ENCODE data around the gene NBR1.
"Not testable (repeated sequence)": the region's sequence is repeated elsewhere in the genome, so short reads cannot be mapped to it uniquely, and the experiment has no call there.

Gene NBR1, protein sequence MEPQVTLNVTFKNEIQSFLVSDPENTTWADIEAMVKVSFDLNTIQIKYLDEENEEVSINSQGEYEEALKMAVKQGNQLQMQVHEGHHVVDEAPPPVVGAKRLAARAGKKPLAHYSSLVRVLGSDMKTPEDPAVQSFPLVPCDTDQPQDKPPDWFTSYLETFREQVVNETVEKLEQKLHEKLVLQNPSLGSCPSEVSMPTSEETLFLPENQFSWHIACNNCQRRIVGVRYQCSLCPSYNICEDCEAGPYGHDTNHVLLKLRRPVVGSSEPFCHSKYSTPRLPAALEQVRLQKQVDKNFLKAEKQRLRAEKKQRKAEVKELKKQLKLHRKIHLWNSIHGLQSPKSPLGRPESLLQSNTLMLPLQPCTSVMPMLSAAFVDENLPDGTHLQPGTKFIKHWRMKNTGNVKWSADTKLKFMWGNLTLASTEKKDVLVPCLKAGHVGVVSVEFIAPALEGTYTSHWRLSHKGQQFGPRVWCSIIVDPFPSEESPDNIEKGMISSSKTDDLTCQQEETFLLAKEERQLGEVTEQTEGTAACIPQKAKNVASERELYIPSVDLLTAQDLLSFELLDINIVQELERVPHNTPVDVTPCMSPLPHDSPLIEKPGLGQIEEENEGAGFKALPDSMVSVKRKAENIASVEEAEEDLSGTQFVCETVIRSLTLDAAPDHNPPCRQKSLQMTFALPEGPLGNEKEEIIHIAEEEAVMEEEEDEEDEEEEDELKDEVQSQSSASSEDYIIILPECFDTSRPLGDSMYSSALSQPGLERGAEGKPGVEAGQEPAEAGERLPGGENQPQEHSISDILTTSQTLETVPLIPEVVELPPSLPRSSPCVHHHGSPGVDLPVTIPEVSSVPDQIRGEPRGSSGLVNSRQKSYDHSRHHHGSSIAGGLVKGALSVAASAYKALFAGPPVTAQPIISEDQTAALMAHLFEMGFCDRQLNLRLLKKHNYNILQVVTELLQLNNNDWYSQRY

DNA sequence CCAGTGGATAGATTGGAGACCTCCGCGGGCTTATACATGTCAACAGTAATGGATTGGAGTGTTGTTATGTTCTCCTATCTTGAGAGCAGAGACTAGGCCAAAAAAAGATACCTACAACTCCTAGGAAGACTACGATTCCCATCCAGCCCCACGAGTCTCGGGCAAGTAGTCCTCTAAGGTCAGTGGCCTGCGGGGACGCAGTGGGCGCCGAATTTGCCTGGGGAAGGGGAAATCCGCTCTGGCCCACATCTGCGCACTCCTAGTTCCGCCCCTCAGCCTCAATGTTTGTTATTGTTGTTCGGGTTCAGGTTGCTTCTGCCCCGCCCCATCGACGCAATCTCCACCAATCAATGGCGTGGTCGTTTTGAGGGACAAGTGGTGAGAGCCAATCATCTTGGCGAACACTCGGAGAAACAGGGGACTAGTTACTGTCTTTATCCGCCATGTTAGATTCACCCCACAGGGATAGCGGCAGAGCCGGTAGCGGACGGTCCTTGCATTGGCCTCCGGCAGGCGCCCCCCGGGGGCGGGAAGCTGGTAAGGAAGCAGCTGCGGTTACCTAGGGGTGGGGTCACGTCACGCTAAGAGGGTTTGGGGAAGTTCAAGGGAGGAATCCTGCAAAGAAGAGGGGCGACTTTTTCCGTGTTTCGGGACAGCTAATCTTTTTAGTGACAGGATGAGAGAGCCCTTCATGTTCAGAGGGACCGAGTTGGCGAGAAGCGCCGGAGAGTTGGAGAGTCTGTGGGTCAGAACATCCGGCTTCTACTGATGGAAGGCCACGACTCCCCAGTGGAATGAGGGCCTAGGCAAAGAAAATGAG lies at the start of gene NBR1:
TSS of gene NBR1 (plus strand) at position 449 of the 820 bp plus-strand sequence. CDS start 4,586 bp downstream, outside the sequence.
- peak; percentile 97 for DNase-seq (ENCODE audit: low spot score)

DNA sequence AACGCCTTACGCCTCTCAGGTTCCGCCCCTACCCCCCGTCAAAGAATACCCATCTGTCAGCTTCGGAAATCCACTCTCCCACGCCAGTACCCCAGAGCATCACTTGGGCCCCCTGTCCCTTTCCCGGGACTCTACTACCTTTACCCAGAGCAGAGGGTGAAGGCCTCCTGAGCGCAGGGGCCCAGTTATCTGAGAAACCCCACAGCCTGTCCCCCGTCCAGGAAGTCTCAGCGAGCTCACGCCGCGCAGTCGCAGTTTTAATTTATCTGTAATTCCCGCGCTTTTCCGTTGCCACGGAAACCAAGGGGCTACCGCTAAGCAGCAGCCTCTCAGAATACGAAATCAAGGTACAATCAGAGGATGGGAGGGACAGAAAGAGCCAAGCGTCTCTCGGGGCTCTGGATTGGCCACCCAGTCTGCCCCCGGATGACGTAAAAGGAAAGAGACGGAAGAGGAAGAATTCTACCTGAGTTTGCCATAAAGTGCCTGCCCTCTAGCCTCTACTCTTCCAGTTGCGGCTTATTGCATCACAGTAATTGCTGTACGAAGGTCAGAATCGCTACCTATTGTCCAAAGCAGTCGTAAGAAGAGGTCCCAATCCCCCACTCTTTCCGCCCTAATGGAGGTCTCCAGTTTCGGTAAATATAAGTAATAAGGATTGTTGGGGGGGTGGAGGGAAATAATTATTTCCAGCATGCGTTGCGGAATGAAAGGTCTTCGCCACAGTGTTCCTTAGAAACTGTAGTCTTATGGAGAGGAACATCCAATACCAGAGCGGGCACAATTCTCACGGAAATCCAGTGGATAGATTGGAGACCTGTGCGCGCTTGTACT lies 45.7 kb upstream of the NBR1 start, which contains the start of gene BRCA1:
TSS of gene BRCA1 (minus strand) at position 232 of the 834 bp plus-strand sequence. CDS start 1,268 bp downstream, outside the sequence.
- DNase-seq (ENCODE audit: low spot score) = peak; percentile 99

DNA sequence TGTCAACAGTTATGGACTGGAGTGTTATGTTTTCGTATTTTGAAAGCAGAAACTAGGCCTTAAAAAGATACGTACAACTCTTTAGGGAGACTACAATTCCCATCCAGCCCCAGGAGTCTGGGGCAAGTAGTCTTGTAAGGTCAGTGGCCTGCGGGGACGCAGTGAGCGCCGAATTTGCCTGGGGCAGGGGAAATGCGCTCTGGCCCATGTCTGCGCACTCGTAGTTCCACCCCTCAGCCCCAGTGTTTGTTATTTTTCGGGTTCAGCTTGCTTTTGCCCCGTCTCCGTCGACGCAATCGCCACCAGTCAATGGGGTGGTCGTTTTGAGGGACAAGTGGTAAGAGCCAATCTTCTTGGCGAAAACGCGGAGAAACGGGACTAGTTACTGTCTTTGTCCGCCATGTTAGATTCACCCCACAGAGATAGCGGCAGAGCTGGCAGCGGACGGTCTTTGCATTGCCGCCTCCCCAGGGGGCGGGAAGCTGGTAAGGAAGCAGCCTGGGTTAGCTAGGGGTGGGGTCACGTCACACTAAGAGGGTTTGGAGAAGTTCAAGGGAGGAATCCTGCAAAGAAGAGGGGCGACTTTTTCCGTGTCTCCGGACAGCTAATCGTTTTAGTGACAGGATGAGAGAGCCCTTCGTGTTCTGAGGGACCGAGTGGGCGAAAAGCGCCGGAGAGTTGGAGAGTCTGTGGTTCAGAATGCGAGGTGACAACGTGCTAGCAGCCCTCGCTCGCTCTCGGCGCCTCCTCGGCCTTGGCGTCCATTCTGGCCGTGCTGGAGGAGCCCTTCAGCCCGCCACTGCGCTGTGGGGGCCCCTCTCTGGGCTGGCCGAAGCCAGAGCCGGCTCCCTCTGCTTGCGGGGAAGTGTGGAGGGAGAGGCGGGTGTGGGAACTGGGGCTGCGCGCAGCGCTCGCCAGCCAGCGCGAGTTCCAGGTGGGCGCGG lies 44.8 kb upstream of the NBR1 start:
- DNase-seq (ENCODE audit: low spot score) = no peak

DNA sequence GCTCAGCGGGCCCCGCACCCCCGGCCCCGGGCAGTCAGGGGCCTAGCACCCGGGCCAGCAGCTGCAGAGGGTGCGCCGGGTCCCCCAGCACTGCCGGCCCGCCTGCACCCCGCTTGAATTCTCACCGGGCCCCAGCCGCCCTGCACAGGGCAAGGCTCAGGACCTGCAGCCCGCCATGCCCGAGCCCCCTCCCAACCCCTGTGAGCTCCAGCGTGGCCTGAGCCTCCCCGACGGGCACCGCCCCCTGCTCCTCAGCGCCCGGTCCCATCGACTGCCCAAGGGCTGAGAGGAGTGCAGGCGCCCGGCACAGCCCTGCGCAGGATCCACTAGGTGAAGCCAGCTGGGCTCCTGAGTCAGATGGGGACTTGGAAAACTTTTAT lies 44.1 kb upstream of the NBR1 start:
- no peak for DNase-seq (ENCODE audit: low spot score)

DNA sequence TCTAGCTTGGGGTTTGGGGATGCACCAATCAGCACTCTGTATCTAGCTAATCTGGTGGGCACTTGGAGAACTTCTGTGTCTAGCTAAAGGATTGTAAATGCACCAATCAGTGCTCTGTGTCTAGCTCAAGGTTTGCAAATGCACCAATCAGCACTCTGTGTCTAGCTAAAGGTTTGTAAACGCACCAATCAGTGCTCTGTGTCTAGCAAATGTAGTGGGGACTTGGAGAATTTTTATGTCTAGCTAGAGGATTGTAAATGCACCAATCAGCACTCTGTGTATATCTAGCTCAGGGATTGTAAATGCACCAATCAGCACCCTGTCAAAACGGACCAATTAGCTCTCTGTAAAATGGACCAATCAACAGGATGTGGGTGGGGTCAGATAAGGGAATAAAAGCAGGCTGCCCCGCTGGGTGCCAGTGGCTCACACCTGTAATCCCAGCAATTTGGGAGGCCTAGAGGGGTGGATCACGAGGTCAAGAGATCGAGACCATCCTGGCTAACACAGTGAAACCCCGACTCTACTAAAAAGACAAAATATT lies 43.6 kb upstream of the NBR1 start:
- DNase-seq (ENCODE audit: low spot score) = not testable (repeated sequence)

DNA sequence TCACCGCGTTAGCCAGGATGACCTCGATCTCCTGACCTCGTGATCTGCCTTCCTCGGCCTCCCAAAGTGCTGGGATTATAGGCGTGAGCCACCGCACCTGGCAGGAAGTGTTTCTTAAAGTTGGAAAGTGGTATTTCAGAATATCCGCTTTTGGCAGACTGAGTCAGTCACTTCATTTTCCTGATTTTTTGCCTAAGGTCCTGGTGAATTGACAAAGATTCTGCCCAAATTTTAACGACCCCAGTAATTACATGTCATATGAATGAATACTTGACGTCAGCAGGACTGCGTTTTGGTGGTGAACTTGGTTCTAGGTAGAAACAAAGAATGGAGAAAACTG lies 41.4 kb upstream of the NBR1 start:
- no peak for DNase-seq (ENCODE audit: low spot score)

DNA sequence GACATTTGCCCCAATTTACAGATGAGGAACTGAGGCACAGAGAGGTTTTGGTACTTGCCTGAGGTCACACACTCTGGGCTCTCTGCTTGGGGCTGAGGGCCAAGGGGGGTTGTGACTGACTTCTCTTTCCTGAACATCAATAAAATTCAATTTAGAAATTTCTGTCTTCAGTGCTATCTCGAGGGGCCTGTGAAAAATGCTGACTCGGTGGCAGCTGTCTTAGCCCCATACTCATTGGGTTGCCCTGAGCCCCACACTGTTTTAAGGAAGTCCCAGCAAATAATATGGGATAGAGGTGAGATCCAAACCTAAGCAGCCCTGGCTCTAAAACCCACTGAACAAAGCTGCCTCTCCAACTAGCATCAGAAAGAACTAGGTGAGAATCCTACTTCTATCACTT lies 38.9 kb upstream of the NBR1 start:
- DNase-seq (ENCODE audit: low spot score) = no peak

DNA sequence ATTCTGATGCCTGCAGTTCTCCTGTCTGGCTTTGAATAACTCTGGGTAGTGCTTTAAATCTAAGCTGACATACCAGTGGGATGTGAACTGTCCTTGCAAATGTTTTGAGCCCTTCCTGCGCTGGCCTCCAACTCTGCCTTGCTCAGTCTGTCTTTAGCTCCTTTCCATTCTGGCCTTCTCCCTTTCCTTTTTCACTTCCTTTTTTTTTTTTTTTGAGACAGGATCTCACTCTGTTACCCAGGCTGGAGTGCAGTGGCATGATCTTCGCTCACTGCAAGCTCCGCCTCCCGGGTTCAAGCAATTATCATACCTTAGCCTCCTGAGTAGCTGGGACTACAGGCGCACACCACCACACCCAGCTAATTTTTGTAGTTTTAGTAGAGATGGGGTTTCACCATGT lies 37.6 kb upstream of the NBR1 start:
- DNase-seq (ENCODE audit: low spot score) = not testable (repeated sequence)

DNA sequence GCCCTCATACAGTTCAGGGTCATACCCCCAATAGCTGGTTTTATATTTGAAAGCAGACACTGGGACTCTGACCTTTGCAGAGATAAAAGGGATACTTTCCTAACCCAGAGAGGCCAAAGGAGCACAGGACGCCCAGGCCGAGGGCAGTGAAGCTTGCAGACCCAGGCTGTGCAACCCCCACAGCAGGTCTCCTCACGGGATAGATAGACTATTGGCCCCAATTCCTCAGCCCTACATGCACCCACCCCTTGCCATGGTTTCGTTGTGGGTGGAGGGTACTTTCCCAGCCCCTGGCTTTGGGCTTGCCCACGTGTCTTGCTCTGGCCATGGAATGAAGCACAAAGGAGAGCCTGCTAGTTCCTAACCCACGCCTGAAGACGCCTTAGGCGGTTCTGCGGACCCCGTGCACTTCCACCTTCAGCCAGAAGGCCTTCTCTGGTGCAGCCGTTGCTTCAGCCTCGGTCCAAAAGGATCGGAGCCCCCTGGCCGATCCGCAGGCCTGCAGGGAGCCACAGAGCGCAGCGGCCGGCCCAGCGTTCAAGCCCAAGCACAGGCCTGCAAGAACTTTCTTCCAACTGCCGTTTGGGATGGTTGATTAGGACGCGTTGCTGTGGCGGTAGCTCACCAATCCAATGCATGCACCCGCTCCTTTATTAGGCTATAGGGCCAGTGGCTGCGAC lies 36.1 kb upstream of the NBR1 start:
- no peak for DNase-seq (ENCODE audit: low spot score)

DNA sequence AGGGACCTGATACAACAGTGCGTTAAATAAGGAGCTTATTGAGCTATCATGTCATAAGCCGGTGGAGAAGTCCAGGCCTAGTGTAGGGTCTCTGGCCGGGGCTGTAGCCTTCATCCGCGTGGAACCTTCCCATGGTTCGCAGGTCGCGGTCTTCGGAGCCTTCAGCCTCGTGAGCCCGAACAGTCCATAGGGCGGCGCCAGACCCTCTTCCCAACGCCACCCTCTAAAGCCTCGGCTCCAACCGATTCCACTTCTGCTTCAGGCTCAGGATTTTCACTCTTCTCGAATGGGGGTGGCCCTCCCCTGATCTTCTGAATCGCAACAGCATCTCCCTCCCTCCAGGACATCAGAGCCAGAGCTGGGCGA lies 35.6 kb upstream of the NBR1 start:
- no peak for DNase-seq (ENCODE audit: low spot score)

DNA sequence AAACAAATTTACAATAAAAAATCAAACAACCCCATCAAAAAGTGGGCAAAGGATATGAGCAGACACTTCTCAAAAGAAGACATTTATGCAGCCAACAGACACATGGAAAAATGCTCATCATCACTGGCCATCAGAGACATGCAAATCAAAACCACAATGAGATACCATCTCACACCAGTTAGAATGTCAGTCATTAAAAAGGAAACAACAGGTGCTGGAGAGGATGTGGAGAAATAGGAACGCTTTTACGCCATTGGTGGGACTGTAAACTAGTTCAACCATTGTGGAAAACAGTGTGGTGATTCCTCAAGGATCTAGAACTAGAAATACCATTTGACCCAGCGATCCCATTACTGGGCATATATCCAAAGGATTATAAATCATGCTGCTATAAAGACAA lies 34.4 kb upstream of the NBR1 start:
- DNase-seq (ENCODE audit: low spot score) = not testable (repeated sequence)

DNA sequence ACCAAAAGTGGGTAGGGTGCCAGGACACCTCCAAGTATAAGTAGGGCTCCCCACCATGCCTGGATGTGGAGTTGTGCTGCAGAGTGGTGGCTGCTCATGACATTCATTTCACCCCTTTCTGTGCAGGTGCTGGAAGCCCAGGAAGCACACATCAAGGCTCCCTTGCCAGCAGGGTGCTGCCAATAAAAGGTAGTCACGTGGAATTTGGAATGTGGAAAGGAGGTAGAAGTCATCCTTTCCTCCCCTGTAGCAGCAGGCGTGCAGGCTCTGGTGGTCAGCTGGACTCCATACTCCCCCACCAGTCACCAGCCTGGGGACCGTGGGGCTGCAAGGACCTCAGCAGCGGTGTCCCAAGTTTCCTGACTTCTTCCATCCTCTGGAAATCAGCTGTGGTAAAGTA lies 32.5 kb upstream of the NBR1 start:
- not testable (repeated sequence) for DNase-seq (ENCODE audit: low spot score)

DNA sequence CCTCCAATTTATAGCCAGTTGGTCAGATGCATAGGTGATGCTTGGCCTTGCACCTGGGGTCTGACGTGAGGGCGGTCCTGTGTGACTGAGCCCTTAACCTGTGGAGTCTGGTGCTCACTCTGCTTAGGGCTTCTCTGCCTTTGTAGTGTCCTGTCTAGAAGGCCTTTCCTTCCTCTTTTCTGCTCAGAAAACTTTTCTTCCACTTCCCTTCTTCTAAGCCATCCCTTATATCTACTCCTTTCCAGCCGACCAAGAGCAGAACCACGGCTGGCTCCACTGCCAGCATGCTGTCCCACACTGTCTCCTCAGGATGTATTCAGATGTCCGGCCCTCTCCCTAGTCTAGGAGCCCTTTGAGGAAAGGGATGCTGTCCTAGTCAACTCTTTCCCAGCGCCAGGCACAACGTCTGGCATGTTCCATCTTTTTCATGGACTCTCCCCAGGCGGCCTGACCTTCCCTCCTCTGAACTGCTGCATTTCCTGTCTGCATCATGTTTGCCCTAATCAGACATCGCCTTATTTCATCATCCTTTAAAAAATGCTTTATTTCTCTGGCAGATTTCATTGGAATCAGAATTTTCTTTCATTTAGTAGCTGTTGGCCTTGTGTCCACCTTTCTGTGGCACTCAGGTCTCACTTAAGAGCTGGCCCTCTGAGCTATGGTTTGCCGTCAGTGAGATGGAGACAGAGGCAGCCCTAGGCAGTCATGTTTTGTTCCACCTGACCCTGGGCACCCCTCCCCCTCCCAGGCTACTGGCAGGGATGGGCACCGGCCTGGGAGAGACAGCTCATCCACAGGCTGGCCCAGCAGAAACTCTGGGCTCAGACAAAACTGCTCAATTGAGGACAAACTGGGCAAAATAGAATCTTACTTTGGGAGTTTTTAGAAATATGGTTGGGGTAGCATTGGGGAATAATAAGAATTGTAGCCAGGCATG lies 30.4 kb upstream of the NBR1 start:
- DNase-seq (ENCODE audit: low spot score) = no peak

DNA sequence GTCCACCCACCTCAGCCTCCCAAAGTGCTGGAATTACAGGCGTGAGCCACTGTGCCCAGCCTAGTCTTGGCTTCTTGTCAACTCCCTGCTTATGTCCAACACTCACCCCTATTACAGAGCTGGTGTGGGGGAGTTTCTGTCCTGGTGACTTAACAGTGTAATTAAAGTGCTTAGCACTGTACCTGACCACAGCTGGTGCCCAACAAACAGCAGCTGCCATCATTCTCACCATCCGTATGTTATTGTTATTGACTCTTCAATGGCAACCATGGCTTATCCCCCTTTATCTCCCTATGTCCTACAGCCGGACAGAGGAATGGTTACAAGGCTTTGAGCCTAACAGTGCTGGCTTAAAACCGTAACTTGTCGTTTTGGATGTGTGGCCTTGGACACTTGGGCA lies 28.9 kb upstream of the NBR1 start:
- no peak for DNase-seq (ENCODE audit: low spot score)

DNA sequence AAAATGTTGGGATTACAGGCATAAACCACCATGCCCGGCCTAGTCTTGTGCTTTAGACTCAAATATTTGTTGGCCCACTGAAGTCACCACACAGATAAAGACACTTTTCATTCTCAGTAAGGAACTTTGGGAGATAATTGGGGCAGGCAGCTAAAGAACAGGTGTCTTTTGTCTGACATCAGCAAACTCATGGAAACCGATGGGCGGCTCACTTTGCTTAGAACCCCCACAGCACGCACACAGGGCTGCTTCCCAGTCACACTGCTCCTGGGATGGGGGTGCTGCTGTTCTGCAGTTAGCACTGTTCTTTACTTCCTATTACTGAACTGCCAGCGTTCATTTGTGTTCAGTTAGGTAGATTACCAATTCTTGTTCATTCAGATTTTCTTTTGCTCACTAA lies 27.8 kb upstream of the NBR1 start:
- no peak for DNase-seq (ENCODE audit: low spot score)

DNA sequence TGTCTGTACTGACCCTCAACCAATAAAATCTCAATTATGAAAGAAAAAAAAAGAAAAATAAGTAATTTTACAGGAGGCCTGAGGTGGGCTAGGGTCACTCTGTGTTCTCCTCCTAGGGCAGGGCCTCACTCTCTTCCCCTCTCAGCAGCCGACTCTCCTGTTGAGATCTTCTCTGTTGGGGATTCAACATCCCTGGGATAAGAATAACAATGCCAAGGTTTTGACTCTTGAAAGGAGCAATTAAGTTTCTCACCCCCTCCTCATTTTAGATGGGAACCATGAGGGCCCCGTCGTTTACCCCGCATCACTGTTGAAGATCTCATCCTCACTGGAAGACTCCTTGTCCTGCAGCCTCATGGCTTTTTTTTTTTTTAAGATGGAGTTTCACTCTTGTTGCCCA lies 24.4 kb upstream of the NBR1 start:
- DNase-seq (ENCODE audit: low spot score) = no peak

DNA sequence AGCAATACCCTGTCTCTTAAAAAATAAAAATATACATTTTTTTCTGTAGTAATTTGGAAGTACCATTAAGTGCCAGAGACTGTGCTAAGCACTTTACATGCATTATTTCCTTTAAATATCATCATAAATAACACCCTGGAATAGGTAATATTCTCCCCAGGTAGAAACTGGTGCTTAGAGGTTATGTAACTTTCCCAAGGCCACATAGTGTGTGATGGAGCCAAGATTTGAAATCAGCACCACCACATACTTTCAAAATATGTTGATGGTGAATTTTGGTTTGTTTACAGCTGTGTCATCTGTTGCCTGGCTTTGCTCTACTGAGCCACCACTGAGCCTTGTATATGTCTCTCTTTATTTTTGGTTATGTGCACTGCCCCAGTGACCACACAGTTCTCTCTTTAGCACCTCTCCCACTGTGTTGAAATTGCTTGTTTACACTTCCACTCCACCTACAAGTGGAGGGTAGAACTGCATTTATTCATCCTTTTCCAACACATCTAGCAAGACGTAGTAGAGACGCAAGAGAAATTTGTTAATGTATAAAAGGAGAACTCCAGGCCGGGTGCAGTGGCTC lies 19.0 kb upstream of the NBR1 start:
- no peak for DNase-seq (ENCODE audit: low spot score)
